ENCODE results near the gene EXT2.

GRCh38 chr11:44058275-44058674 is 37.2 kb upstream of the EXT2 start:
- no peak for TF ChIP-seq CTCF (IDR thresholded peaks at IDR 0.05; ENCODE audit: insufficient read depth, low read length)
- no peak for TF ChIP-seq SPI1 (IDR thresholded peaks at IDR 0.05; ENCODE audit: borderline replicate concordance, low read depth)
- TF ChIP-seq POLR2AphosphoS5 (IDR thresholded peaks at IDR 0.05; ENCODE audit: low read depth), result no peak
- TF ChIP-seq GABPA (IDR thresholded peaks at IDR 0.05; ENCODE audit: low read depth), result no peak

Measured in HL-60 (cell line).